Stimulated activated CD8-positive, alpha-beta memory T cell treated with anti-CD3 and anti-CD28 coated beads, Interleukin-4, amount 100 ng/mL, for 1 hour (primary cell): ENCODE data around the gene MTMR4.
"Not testable (repeated sequence)": the region's sequence is repeated elsewhere in the genome, so short reads cannot be mapped to it uniquely, and the experiment has no call there.

Experiments
- DNase-seq, 2 donors: peaks; one replicate each; pipeline ENCODE4 v3.0.0-alpha.2; 2020; ENCODE audit warnings: low read depth in 2 of 2, low spot score in 1 of 2

The MTMR4 gene

GRCh38 chr17:58527306-58527705 is 12.9 kb upstream of the MTMR4 start:
- no peak for DNase-seq

DNA sequence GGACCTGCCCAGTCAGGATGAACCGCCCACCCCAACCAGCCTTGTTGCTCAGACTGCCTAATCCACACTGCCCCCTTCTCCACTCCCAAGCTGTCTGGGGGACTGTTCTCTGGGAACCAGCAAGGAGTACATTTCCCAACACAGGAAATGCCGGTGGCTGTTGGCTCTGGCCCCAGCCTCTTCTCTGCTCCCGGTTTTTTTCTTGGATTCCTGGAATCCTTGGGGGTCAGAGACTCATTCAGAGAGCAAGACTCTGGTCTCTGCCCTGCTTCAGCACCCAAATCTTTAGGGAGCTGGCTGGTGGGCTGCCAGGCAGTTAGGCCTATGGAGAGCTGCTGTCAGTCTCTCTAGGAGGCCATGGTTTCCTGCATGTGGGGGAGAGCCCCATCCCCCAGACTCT is 10.8 kb upstream of the MTMR4 start:
- DNase-seq, result no peak

DNA sequence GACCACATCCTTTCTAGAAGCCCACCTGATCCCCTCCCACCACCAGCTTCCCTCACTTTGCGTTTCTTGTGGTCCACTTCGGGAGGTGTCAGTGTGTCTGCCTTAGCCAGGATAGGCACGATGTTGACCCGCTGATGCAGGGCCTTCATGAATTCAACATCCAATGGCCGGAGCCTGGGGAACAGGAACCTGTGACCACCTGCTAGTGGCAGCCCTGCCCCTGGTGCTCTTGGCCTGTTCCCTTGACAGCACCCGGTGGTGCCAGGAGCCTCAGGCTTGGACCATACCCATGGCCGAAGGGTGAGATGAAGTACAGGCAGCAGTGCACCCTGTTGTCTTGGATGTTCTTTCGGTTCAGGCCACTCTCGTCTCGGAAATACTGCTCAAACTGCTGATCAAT is 7.2 kb upstream of the MTMR4 start:
- DNase-seq, result no peak

GRCh38 chr17:58520843-58521430 is 6.5 kb upstream of the MTMR4 start:
- no peak for DNase-seq

- DNase-seq, result peak; percentile 98 to 99
Measured at GRCh38 chr17:58517928-58518609, 3.6 kb upstream of the MTMR4 start.

- no peak for DNase-seq
Measured at GRCh38 chr17:58517378-58517927, 3.0 kb upstream of the MTMR4 start.

DNA sequence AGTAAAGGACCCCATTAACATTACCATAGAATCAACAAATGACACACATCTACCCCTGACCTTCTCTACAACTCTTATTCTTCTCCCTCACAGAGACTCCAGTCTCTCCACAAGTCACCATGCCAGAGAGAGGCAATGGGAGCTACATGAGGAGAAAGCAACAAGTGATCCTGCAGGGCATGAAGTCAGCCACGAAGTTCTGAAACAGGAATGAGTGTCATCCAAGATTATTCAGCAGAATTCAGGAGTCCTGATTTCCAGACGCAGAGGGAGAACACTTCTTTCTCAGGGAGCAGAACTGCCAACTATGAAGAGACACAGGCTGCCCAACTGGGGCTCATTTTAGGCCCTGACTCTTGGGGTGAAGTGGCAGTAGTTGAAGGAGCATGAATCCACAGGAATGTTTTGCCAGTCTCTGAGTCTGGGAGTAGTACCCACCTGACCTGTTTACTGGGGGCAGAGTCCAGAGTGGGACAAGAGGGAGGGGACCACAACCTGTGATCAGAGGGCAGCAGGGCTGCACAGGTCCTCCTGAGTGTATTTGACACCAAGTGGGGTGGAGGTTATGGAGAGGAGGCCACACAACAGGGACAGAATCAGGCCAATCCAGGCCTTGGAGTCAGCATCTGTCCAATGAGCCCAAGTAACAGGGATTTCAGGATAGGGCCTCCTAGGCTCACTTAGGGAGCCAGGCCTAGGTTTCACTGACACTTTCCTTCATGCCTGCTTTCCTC is 2.4 kb upstream of the MTMR4 start:
- no peak for DNase-seq

- DNase-seq, result no peak
Measured at GRCh38 chr17:58515286-58515685, 848 bp upstream of the MTMR4 start.

- no peak for DNase-seq
Measured at GRCh38 chr17:58514770-58515157, 326 bp upstream of the MTMR4 start.

GRCh38 chr17:58513267-58513964 is 1.0 kb downstream of the MTMR4 start:
- no peak for DNase-seq

DNA sequence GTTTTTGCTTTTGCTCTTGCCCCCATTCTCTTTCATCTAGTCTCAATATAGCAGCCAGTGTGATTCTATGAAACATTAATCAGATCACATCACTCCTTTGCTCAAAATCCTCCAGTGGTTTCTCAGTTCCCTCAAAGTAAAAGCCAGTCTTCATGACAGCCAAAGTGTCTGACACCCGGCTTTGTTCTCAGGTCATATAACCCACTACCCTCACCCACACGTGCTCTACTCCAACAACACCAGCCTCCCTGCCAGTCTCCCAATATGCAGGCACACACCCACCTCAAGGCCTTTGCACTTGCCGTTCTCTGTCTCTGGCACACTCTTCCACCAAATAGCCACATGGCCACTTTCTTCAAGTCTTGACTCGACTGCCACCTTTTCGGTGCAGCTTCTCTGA is 4.4 kb downstream of the MTMR4 start:
- DNase-seq, result no peak

DNA sequence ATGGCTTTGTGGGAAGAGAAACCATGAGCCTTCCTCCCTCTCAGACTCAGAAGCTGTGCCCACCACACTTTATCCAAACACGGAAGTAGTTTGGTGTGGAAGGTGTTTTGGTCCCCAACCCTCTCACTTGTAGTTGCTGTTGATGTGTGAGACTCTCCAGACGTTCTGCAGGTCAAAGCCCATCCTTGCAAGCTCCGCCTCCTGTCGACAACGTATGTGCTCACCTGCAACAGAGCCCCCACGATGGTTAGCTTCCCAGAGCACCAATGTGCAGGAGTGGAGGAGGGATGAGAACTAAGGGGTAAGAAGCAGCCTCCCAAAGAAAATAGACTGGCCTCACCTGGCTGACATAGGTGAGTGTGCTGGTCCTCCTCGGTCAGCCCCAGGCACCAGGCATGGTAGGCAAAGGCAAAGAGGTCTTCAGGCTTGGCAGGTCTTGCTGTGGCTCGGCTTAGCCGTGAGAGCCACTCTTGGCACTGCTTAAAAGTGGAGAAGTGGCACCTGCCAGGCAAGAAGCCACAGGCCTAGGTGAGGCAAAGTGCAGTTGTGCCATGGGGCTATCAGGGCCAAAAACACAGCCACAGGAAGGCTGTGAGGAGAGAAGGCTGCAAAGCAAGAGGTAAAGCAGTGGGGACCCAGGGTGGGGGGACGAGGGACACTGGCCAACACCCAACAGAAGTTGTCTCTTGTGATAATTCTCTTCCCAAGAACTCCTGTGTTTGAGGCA is 5.9 kb downstream of the MTMR4 start:
- no peak for DNase-seq

DNA sequence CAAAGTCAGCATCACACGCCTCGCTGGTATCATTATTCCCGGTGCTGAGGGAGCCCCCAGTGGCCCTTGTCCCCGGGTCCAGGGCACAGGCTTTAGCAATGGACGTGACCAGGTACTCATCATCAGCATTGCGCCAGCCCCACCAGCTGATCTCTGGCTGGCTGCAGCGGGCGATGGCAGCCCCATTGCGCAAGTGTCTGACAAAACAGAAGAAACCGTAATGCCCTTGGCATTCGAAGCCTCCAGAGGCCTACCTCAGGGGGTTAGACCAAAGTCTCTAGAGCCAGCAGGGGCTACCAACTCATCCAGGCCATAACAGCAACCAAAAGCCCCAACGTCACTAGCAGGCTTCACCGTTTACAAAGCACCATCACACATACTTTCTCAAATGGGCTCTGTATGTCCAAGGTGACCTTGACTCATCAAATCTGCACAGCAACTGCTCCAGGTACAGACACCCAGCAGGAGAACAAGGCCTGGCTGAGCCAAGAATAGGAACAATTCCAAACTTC is 7.3 kb downstream of the MTMR4 start:
- DNase-seq, result no peak

DNA sequence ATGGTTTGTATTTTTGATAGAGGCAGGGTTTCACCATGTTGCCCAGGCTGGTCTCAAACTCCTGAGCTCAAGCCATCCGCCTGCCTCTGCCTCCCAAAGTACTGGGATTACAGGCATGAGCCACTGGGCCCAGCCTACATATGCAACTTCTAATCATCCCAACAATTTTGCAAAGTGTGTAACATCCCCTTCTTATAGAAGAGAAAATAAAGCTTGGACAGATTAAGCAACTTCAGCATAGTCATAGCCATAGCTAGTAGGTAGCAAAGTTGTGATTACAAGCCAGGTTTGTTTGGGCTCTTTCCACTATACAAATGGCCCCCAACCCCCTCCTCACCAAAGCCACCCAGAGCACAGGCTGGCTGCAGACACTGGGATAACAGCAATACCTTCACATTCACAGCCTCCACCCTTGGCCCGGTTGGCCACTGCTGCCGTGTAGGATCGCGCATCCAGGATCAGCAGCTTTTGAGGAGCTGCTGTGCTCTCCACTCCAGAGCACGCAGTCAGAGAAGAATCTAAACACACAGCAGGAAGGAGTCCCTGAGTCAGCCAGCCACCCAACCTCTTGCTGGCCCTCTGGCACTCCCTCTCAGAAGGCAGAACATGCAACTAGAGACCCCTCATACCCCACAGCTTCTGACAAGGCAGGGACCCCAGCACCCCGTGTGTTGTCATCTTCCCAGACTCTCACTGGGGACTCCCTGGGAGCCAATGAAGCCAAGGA is 7.9 kb downstream of the MTMR4 start:
- no peak for DNase-seq

- no peak for DNase-seq
Measured at GRCh38 chr17:58504826-58505351, 9.5 kb downstream of the MTMR4 start.

DNA sequence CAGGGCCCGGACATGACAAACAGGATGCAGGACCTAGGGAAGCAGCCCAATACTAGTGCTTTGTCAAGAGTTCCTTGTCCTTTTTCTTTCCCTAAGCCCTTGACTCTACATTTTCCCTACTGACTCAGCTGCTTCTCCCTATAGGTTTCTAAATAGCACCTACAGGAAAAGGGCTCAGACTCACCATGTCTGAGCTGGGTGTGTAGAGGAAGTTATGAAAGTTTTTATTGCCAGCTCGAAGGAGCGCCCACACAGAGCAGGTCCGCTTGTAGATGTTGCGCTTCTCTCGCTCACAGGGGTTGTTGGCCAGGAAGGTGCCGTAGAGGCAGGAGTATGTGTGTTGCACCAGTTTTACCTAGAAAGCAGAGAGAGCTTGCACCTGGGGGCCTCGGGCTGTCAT is 10.6 kb downstream of the MTMR4 start:
- no peak for DNase-seq

DNA sequence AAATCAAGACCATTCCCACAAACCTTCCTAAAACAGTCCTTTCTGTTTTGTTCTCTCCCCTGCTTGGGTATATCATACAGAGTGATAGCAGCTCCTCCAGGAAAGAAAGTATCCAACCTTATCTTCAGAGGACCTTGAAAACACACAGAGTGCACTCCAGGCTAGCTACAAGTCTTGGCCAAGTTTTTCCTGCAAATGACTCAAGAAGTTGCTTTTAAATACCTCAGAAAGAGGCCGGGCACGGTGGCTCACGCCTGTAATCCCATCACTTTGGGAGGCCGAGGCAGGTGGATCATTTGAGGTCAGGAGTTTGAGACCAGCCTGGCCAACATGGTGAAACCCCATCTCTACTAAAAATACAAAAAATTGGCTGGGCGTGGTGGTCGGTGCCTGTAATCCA is 11.3 kb downstream of the MTMR4 start:
- DNase-seq, result not testable (repeated sequence)

- DNase-seq, result no peak
Measured at GRCh38 chr17:58501451-58501850, 13.0 kb downstream of the MTMR4 start.

- no peak for DNase-seq
Measured at GRCh38 chr17:58498177-58498828, 16.1 kb downstream of the MTMR4 start.
